DOHH2 (cell line): ENCODE results near the gene TFCP2.

Experiments used
- H3F3A ChIP-seq: fragments of 200-600 bp; sonication (generic), shearing (Covaris generic); 2 replicates; pipeline ENCODE4 v1.6.0; 2016; ENCODE audit warnings: antibody characterized with exemption, mild to moderate bottlenecking; ENCODE audit not compliant: control insufficient read depth, insufficient read depth
- H3K27ac ChIP-seq: fragments of 200-600 bp; sonication (generic); 2 replicates; pipeline ENCODE4 v1.5.1; 2014; ENCODE audit warnings: low read depth, mild to moderate bottlenecking, low read length, moderate library complexity
- H3K27me3 ChIP-seq: fragments of 200-600 bp; sonication (generic); 2 replicates; pipeline ENCODE4 v1.6.1; 2014; ENCODE audit warnings: mild to moderate bottlenecking, low read length, mixed read lengths; ENCODE audit not compliant: control insufficient read depth
- H3K36me3 ChIP-seq: fragments of 200-600 bp; sonication (generic); 2 replicates; pipeline ENCODE4 v1.6.1; 2014; ENCODE audit warnings: mild to moderate bottlenecking, low read length, moderate library complexity, mixed read lengths; ENCODE audit not compliant: control insufficient read depth
- H3K4me1 ChIP-seq: fragments of 200-600 bp; sonication (generic); 2 replicates; pipeline ENCODE4 v1.6.1; 2014; ENCODE audit warnings: mild to moderate bottlenecking, low read length, mixed read lengths; ENCODE audit not compliant: control insufficient read depth
- H3K4me2 ChIP-seq: fragments of 200-600 bp; sonication (generic); 2 replicates; pipeline ENCODE4 v1.6.0; 2014; ENCODE audit warnings: mild to moderate bottlenecking, low read length, moderate library complexity
- H3K4me3 ChIP-seq: fragments of 200-600 bp; sonication (generic); 2 replicates; pipeline ENCODE4 v1.5.1; 2014; ENCODE audit warnings: mild to moderate bottlenecking, low read length, mixed read lengths
- H3K79me2 ChIP-seq: fragments of 200-600 bp; sonication (generic); 2 replicates; pipeline ENCODE4 v1.6.1; 2014; ENCODE audit warnings: mild to moderate bottlenecking, low read length, mixed read lengths; ENCODE audit not compliant: control insufficient read depth
- H3K9me2 ChIP-seq: fragments of 200-600 bp; sonication (generic); replicated peaks from 2 replicates; pipeline ENCODE4 v1.6.1; 2014; ENCODE audit warnings: mild to moderate bottlenecking, low read length, mixed read lengths; ENCODE audit not compliant: control insufficient read depth
- H3K9me3 ChIP-seq: fragments of 200-600 bp; sonication (generic); 2 replicates; pipeline ENCODE4 v1.6.1; 2014; ENCODE audit warnings: antibody characterized with exemption, low read length, mixed read lengths; ENCODE audit not compliant: control insufficient read depth, insufficient read depth
- H4K20me1 ChIP-seq: fragments of 200-600 bp; sonication (generic); 2 replicates; pipeline ENCODE4 v1.6.0; 2014; ENCODE audit warnings: low read depth, mild to moderate bottlenecking, antibody characterized with exemption, low read length, moderate library complexity; ENCODE audit not compliant: control insufficient read depth, insufficient read depth
- EZH2phosphoT487 ChIP-seq: fragments of 200-600 bp; sonication (generic); IDR thresholded peaks from 2 replicates; pipeline ENCODE4 v1.6.1; 2017; ENCODE audit warnings: borderline replicate concordance, mild to moderate bottlenecking, antibody characterized with exemption, low read length, moderate library complexity, mixed read lengths
- TF ChIP-seq, protein P1 (sequence below): fragments of 200-600 bp; sonication (generic); IDR thresholded peaks from one replicate; pipeline ENCODE4 v1.5.1; 2014; ENCODE audit warnings: antibody characterized with exemption, mild to moderate bottlenecking, low read depth, low read length; ENCODE audit not compliant: poor library complexity, severe bottlenecking

Gene TFCP2

DNA sequence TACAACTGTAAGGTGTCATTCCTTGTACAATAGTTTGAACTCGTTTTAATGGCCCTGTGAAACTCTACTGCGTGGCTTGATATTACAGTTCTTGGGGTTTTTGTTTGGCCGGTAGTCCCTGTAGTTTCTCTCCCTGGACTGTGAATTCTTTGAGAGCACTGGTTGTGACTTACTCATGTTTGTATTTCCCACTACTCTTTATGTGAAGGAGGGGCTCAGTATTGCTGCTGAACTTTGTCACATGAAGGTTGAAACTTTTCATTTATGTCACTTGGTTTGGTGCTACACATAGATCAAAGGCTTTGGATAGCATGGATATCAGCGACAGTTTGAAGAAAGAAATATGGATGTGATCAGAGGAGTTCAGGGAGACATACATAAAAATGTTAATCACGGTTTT, 46.4 kb upstream of the TFCP2 start:
- Histone ChIP-seq H3K4me1 (peaks cover 15% of the 10 kb centered on the region), H3K27ac (no peak overlapping the region), H3K27me3 (no peaks in the 10 kb centered on the region), H3K9me3 (no peaks in the 10 kb centered on the region), H3K4me3 (peak overlapping the region; percentile 75), H3K79me2 (no peaks in the 10 kb centered on the region), H3F3A (peaks cover 17% of the 10 kb centered on the region), H3K4me2 (peak overlapping the region; percentile 89), H3K36me3 (no peaks in the 10 kb centered on the region), H4K20me1 (no peaks in the 10 kb centered on the region), H3K9me2 (no peaks in the 10 kb centered on the region)
- TF ChIP-seq, protein P1, sequence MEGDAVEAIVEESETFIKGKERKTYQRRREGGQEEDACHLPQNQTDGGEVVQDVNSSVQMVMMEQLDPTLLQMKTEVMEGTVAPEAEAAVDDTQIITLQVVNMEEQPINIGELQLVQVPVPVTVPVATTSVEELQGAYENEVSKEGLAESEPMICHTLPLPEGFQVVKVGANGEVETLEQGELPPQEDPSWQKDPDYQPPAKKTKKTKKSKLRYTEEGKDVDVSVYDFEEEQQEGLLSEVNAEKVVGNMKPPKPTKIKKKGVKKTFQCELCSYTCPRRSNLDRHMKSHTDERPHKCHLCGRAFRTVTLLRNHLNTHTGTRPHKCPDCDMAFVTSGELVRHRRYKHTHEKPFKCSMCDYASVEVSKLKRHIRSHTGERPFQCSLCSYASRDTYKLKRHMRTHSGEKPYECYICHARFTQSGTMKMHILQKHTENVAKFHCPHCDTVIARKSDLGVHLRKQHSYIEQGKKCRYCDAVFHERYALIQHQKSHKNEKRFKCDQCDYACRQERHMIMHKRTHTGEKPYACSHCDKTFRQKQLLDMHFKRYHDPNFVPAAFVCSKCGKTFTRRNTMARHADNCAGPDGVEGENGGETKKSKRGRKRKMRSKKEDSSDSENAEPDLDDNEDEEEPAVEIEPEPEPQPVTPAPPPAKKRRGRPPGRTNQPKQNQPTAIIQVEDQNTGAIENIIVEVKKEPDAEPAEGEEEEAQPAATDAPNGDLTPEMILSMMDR = no peak
- TF ChIP-seq EZH2phosphoT487 = no peak

DNA sequence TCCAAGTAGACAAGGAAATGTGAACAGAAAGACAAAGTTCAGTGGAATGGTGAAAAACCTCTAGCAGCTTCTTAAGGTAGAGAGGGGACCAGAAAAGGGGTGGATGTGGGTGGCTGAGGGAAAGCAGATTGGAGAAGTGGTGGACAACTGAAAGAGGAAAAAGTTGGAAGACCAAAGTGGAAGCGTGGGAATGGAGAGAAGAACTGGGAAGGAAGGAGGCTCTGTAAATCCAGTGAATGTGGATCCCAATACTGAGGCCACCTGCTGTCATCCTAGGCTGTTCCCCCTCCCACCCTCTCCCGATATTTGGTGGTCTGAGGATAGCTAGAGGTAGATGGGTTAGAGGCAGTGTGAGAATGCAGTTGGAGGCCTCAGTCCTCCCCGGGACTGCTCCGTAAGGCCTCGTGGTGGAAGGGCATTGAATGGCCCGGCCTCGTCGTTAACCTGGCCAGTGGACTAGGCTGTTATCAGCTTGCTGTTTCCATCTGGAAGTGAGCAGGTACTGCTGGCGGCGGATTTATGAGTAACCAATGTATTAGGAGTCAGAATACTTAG, 45.7 kb upstream of the TFCP2 start:
- Histone ChIP-seq H3K9me3 (no peaks in the 10 kb centered on the region), H3K4me3 (peak overlapping the region; percentile 75), H3K4me2 (peak overlapping the region; percentile 89), H3K36me3 (no peaks in the 10 kb centered on the region), H3K9me2 (no peaks in the 10 kb centered on the region), H3F3A (peaks cover 17% of the 10 kb centered on the region), H3K27me3 (no peaks in the 10 kb centered on the region), H3K27ac (peak overlapping the region; percentile 41), H3K4me1 (peaks cover 15% of the 10 kb centered on the region), H4K20me1 (no peaks in the 10 kb centered on the region), H3K79me2 (no peaks in the 10 kb centered on the region)
- TF ChIP-seq EZH2phosphoT487 = no peak
- TF ChIP-seq, protein P1 = no peak

DNA sequence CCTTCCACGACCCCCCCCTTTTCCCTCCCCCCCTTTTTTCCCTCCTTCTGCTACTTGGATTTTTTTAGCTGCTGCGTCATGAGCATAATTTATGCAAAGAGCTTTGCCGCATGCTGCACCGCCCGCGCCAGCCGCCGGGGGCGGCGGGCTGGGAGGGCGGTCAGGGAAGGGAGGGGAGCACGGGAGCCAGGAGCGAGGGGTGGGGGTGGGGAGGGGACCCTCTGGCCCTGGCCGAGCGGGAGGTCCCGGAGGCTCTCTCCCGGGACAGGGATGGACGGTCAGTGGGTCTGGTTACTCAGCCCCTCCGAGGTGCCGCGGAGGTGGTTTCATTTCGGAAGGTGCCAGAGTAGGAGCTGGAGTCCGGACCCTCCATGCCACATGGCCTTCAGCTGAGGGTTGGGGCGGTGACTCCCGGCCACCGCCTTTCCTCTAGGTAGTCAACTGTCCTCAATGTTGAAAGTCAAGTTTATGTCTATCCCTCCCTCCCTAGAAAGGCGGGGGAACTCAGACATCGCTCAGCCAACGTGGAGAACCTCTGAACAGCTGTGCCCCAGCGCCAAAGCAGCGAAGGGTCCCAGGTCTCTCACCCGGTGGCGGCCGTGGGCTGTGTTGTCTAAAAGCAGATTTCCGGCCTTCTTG, 45.2 kb upstream of the TFCP2 start, which contains the start of gene POU6F1:
TSS of gene POU6F1 (minus strand) at position 95 of the 639 bp plus-strand sequence. CDS start 11,226 bp downstream, outside the sequence.
- Histone ChIP-seq H3K9me3 (no peaks in the 10 kb centered on the region), H3K4me1 (peaks cover 15% of the 10 kb centered on the region), H3F3A (peaks cover 17% of the 10 kb centered on the region), H3K4me2 (peak within 1 kb of the TSS; percentile 89), H3K36me3 (no peaks in the 10 kb centered on the region), H3K27ac (peak within 1 kb of the TSS; percentile 41), H3K79me2 (no peaks in the 10 kb centered on the region), H4K20me1 (no peaks in the 10 kb centered on the region), H3K27me3 (no peaks in the 10 kb centered on the region), H3K9me2 (no peaks in the 10 kb centered on the region), H3K4me3 (peak within 1 kb of the TSS; percentile 75)
- TF ChIP-seq, protein P1 = peak; percentile 51
- TF ChIP-seq EZH2phosphoT487 = no peak
